ENCODE data around the gene IDH2. TPM values are rescaled to one million over a fixed set of nuclear protein-coding genes. Genes with fewer than 3 reads are reported as not detected.

Gene IDH2
- total and polyA plus RNA-seq, 2 of the 13 experiments (the other 11 are each of a cell fraction or from before 2014, with no cell fraction given), result 121 to 145 TPM

- TF ChIP-seq BCLAF1 (IDR thresholded peaks at IDR 0.05), result no peak
- no peak for TF ChIP-seq ZBTB20 (CRISPR knock-in tag; IDR thresholded peaks at IDR 0.05; ENCODE audit: borderline replicate concordance, low read depth)
- TF ChIP-seq TAF1 (CRISPR knock-in tag; IDR thresholded peaks at IDR 0.05), result peak; percentile 82
- TF ChIP-seq ZNF441 (CRISPR knock-in tag; IDR thresholded peaks at IDR 0.05; ENCODE audit: borderline replicate concordance), result no peak
- TF ChIP-seq BORCS8-MEF2B (CRISPR knock-in tag; IDR thresholded peaks at IDR 0.05), result no peak
- TF ChIP-seq, protein P1, sequence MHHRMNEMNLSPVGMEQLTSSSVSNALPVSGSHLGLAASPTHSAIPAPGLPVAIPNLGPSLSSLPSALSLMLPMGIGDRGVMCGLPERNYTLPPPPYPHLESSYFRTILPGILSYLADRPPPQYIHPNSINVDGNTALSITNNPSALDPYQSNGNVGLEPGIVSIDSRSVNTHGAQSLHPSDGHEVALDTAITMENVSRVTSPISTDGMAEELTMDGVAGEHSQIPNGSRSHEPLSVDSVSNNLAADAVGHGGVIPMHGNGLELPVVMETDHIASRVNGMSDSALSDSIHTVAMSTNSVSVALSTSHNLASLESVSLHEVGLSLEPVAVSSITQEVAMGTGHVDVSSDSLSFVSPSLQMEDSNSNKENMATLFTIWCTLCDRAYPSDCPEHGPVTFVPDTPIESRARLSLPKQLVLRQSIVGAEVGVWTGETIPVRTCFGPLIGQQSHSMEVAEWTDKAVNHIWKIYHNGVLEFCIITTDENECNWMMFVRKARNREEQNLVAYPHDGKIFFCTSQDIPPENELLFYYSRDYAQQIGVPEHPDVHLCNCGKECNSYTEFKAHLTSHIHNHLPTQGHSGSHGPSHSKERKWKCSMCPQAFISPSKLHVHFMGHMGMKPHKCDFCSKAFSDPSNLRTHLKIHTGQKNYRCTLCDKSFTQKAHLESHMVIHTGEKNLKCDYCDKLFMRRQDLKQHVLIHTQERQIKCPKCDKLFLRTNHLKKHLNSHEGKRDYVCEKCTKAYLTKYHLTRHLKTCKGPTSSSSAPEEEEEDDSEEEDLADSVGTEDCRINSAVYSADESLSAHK (CRISPR knock-in tag; IDR thresholded peaks at IDR 0.05; ENCODE audit: borderline replicate concordance), result no peak
- TF ChIP-seq, protein P2, sequence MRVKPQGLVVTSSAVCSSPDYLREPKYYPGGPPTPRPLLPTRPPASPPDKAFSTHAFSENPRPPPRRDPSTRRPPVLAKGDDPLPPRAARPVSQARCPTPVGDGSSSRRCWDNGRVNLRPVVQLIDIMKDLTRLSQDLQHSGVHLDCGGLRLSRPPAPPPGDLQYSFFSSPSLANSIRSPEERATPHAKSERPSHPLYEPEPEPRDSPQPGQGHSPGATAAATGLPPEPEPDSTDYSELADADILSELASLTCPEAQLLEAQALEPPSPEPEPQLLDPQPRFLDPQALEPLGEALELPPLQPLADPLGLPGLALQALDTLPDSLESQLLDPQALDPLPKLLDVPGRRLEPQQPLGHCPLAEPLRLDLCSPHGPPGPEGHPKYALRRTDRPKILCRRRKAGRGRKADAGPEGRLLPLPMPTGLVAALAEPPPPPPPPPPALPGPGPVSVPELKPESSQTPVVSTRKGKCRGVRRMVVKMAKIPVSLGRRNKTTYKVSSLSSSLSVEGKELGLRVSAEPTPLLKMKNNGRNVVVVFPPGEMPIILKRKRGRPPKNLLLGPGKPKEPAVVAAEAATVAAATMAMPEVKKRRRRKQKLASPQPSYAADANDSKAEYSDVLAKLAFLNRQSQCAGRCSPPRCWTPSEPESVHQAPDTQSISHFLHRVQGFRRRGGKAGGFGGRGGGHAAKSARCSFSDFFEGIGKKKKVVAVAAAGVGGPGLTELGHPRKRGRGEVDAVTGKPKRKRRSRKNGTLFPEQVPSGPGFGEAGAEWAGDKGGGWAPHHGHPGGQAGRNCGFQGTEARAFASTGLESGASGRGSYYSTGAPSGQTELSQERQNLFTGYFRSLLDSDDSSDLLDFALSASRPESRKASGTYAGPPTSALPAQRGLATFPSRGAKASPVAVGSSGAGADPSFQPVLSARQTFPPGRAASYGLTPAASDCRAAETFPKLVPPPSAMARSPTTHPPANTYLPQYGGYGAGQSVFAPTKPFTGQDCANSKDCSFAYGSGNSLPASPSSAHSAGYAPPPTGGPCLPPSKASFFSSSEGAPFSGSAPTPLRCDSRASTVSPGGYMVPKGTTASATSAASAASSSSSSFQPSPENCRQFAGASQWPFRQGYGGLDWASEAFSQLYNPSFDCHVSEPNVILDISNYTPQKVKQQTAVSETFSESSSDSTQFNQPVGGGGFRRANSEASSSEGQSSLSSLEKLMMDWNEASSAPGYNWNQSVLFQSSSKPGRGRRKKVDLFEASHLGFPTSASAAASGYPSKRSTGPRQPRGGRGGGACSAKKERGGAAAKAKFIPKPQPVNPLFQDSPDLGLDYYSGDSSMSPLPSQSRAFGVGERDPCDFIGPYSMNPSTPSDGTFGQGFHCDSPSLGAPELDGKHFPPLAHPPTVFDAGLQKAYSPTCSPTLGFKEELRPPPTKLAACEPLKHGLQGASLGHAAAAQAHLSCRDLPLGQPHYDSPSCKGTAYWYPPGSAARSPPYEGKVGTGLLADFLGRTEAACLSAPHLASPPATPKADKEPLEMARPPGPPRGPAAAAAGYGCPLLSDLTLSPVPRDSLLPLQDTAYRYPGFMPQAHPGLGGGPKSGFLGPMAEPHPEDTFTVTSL (CRISPR knock-in tag; IDR thresholded peaks at IDR 0.05; ENCODE audit: borderline replicate concordance), result no peak
- TF ChIP-seq AFF4 (CRISPR knock-in tag; IDR thresholded peaks at IDR 0.05), result no peak
- TF ChIP-seq RFX1 (IDR thresholded peaks at IDR 0.05), result no peak
- no peak; the same call in 1 of the 2 replicates for TF ChIP-seq KDM5A (IDR thresholded peaks at IDR 0.05; ENCODE audit: borderline replicate concordance, low read length)
- peak; percentile 18; the same call in 1 of the 2 replicates for TF ChIP-seq ZNF160 (CRISPR knock-in tag; IDR thresholded peaks at IDR 0.05)
- no peak for TF ChIP-seq ZBTB1 (CRISPR knock-in tag; IDR thresholded peaks at IDR 0.05; ENCODE audit: borderline replicate concordance)
- TF ChIP-seq RBAK (CRISPR knock-in tag; IDR thresholded peaks at IDR 0.05), result no peak
Measured at GRCh38 chr15:90101969-90102890, at the start of gene IDH2 (continued).
